GM19238 (cell line): ENCODE results near the gene RAB10.
"Not testable (repeated sequence)": the region's sequence is repeated elsewhere in the genome, so short reads cannot be mapped to it uniquely, and the experiment has no call there.

Experiments
- DNase-seq: peaks from one replicate; pipeline ENCODE4 v3.0.0; 2011; ENCODE audit warnings: low spot score; ENCODE audit not compliant: insufficient read length

The RAB10 gene

DNA sequence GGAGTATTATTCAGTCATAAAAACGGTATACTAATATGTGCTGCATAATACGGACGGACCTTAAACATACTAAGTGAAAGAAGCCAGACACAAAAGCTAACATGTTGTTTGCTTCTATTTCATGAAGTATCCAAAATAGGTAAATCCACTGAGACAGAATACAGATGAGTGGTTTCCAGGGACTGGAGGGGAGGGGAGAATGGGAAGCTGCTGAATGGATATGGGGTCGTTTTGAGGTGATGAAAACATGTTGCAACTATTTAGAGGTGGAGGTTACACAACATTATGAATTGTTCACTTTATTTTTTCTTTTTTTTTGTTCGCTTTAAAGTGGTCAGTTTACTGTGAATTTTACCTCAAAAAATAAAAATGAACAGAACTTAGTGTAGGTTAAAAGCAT, 52.9 kb downstream of the RAB10 start:
- no peak for DNase-seq

DNA sequence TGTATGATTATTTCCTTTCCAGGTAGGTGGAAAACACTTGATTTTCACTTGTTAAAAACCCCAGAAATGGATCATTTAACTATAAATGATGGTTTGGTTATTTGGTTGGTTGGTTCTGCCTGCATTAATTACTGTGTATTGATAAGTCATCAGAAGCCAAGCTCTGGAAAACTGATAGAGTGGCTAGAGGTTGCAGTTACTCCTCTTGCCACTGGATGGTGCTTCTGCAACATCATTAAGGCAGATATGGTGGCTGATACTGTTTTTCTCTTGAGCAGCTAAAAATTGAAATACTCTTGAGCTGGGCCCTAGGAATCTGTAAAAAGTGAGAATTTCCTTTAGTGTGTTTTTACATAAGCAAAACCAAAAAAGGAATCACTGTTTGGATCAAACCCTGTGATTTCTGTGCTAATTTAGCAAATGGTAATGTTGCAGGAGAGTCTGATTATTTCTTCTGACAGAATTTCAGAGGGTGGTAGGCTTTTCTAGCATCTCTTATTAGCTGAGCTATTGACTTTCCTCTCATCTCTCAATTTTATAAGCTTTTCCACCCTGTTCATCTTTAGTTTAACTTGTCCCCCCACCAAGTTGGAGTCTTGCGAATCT, 54.3 kb downstream of the RAB10 start:
- DNase-seq, result no peak

- not testable (repeated sequence) for DNase-seq
Measured at GRCh38 chr2:26088931-26089330, 55.0 kb downstream of the RAB10 start.

DNA sequence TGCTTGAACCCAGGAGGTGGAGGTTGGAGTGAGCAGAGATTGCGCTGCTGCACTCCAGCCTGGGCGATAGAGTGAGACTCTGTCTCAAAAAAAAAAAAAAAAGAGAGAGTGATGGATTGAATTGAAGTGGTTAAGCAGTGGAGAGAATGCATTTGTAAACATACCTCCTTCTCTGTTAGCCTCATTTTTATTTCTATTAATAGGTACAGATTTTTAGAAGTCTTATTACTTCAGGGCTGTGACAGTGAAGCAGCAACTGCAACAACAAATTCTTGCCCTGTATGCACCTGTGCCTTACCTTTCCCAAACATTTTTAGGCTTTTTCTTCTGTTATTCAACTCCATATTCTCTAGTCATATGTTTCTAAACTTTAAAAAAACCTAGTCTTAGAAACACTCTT, 55.5 kb downstream of the RAB10 start:
- no peak for DNase-seq

DNA sequence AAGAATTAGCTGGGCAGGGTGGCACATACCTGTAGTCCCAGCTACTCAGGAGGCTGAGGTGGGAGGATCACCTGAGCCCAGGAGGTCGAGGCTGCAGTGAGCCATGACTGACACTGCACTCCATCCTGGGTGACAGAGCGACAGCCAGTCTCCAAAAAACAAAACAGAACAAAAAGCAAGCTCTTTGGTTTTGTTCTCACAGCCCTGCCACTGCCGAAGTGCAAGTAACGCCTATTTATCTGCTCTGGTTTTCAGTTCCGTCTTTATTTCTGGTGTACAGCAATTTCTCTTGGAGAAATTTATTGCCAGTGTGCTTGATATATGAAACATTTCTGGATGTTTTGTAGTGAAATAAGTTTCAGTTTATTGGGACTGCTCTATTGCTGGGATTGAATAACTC, 61.9 kb downstream of the RAB10 start:
- no peak for DNase-seq

GRCh38 chr2:26099933-26100332, 66.0 kb downstream of the RAB10 start:
- no peak for DNase-seq

DNA sequence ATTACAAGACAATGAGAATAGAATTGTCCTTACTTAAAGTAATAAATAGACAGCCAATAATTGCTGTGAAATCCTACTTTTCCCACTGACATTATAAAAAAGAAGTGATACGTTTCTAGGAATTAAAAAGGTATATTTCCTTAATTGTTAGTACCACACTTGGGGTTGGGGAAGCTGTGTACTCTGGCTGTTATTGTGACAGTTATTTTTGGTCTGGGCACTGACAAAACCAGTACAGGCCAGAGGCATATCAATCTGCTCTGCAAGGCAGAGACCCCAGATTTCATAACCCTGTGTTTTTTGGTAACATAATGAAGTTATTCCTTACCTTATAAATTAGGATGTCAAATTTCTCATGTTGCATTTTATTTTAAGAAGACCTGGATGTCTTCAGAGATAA, 66.5 kb downstream of the RAB10 start:
- no peak for DNase-seq

DNA sequence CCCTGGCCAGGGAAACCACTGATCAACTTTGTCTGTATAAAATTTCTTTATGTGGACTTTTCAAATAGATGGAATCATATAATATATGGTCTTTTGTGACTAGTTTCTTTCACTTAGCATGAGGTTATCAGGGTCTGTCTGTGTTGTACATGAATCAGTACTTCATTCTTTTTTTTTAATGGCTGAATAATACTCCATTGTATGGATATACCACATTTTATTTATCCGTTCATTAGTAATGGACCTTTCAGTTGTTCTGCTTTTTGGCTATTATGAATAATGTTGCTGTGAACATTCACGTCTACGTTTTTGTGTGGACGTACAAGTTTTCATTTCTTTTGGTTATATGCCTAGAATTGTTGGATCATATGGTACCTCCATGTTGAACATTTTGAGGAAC, 69.9 kb downstream of the RAB10 start:
- no peak for DNase-seq

DNA sequence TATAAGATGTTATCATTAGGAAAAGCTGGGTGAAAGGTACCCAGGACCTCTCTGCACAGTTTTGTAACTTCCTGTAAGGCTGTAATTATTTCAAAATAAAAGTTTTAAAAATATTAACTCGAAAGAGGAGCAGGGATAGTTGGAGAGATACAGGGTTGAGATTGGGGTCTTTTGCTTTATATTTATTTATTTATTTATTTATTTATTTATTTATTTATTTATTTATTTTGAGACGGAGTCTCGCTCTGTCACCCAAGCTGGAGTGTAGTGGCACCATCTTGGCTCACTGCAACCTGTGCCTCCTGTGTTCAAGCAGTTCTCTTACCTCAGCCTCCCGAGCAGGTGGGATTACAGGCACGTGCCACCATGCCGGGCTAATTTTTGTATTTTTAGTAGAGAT, 74.8 kb downstream of the RAB10 start:
- not testable (repeated sequence) for DNase-seq

DNA sequence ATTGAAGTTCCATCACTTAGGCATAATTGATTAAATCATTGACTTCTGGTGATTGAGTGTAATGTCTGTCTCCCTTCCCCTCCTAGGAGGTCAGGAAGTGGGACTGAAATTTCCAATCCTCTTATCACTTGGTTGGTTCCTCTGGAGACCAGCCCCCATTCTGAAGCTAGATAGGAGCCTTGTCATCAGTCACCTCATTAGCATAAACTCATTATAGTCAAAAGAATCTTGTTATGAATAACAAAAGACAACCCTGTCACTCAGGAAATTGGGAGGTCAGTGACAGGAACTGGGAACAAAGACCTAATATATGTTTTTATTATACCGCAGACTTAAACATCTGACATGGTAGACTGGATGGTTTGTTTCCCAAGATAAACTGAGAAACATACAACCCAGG, 78.3 kb downstream of the RAB10 start:
- DNase-seq, result no peak

DNA sequence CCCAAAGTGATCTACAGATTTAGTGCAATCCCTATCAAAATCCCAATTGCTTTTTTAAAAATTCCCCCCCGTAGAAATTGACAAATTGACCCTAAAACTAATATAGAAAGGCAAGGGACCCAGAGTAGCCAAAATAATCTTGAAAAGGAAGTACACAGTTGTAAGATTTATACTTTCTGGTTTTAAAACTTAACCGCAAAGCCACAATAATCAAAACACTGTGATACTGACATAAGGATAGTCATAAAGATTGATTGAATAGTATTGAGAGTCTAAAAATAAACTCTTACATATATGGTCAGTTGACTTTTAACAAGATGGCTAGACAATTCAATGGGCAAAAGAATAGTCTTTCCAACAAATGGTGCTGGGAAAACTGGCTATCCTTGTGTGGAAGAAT, 80.3 kb downstream of the RAB10 start:
- no peak for DNase-seq

GRCh38 chr2:26118682-26119081, 84.8 kb downstream of the RAB10 start:
- DNase-seq, result no peak

DNA sequence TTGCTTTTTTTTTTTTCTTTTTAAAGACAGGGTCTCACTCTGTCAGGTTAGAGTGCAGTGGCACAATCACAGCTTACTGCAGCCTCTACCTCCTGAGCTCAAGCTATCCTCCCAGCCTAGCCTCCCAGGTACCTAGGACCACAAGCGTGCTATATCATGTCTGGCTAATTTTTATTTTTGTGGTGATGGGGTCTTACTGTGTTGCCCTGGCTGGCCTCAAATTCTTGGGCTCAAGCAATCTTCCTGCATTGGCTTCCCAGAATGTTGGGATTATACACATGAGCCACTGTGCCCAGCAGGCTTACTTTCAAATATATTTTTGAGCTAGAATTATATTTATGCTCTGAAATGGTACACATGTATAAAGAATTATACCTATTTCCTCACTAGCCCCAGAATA, 85.6 kb downstream of the RAB10 start:
- DNase-seq, result no peak

DNA sequence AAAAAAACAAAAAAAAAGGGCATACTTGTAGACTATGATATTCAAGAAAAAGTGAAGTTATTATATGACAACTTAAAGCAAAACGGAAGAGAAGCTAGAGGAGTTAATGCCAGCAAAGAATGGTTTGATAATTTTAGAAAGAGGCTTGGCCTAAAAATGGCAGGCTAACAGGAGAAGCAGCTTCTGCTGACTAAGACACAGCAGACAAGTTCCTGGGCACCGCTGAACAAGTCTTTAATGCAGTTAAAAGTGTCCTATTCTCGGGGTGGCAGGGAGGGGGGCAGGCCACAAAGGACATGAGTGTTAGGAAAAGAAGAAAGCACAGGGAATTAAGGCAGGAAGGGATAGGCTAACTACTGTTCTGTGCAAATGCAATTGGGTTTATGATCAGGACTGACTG, 88.7 kb downstream of the RAB10 start:
- DNase-seq, result no peak

DNA sequence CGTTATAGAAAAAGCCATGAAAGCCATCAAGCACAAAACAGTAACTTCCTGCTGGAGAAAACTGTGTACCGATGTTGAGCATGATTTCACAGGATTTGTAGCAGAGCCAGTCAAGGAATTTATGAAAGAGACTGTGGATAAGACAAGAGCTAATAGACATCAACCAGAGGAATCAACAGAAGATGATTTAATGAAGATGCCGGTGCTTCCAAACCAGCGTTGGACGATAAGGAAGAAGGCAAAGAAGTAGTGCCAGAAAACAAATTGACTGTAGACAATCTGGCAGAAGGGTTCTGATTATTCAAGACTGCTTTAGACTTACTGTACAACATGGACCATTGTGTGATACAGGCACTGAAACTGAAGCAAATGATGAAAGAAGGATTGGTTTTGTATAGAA, 89.5 kb downstream of the RAB10 start:
- no peak for DNase-seq

- DNase-seq, result no peak
Measured at GRCh38 chr2:26126074-26126473, 92.2 kb downstream of the RAB10 start.

GRCh38 chr2:26128176-26128575, 94.3 kb downstream of the RAB10 start:
- no peak for DNase-seq

- DNase-seq, result no peak
Measured at GRCh38 chr2:26130763-26131162, 96.9 kb downstream of the RAB10 start.

GRCh38 chr2:26136451-26136850, 102.6 kb downstream of the RAB10 start:
- DNase-seq, result no peak

GRCh38 chr2:26139269-26140183, 105.6 kb downstream of the RAB10 start:
- DNase-seq, result no peak

GRCh38 chr2:26141145-26141769, 107.4 kb downstream of the RAB10 start:
- DNase-seq, result no peak

DNA sequence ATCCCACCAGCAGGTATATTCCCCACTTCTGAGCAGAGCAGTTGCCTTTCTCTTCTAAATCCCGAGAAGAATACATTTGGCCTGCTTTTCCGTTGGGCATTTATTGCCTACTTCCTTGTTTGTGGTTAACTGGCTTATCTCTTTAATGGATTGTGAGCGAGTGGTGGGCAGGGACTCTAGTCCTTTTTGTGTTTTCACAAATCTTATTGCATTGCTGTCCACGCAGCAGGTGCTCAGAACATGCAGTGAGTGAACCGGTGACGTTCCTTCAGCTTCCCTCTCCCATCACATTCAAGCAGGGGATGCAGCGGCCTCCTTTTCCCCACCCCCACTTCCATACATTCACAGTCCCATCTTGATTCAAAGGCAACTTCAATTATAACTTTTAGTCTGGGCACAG, 110.1 kb downstream of the RAB10 start:
- DNase-seq, result no peak
